NCI-H2107 treated with DMSO at 0.1 percent for 48 hours (cell line): Measurements from ENCODE around the gene CAPSL.
"Not testable (repeated sequence)": the region's sequence is repeated elsewhere in the genome, so short reads cannot be mapped to it uniquely, and the experiment has no call there.

Source experiments
- DNase-seq: peaks from one replicate; lab custom pipeline; 2025; ENCODE audit not compliant: unreplicated experiment; lab: John Stamatoyannopoulos, UW

CAPSL gene

GRCh38 chr5:35877655-35878054, 60.8 kb downstream of the CAPSL start:
- DNase-seq, result no peak

DNA sequence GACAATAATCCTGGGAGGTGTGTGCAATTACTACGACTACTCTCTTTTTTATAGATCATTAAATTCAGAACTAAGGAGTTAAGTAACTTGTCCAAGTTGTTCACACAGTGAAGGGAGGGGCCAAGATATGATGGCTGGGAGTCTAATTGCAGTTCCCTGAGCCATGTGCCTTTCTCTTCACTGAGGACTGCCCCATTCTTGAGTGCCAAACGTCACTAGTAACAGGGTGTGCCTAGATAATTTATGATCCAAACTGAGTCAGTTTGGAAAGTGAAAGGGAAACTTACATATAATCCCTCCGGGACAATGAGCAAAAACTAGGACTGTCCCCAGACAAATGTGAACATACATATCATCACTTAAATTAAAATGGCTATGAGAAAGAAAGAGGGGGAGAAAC, 61.5 kb downstream of the CAPSL start:
- DNase-seq, result no peak

GRCh38 chr5:35876454-35876853, 62.0 kb downstream of the CAPSL start:
- no peak for DNase-seq

- DNase-seq, result no peak
Observed at GRCh38 chr5:35870605-35871004, 67.8 kb downstream of the CAPSL start.

DNA sequence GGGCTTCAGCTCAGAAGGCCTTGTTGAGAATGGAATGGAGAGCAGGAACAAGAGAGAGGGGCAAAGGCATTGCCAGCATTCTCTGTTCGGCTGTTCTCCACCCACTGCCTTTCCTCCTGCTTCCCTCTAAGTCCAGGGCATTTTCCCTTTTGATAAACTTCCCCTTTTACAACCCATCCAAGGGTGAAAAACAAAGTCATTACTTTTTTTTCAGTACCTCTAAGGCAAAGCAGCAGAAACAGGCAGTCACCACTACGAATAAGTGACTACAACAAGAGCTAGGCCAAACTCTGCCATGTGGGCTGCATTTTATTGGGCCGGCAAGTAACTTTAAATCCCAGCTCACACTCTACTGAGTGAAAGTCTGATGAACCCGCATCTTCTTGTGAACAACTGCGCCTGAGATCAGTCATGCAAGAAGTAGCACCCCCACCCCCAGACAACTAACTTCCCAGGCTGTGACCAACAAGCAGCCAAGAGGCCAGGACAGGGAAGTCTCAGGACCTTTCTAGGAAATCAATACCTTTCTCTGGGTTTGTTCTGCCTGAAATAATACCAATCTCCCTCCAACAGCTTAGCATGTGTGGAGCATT, 68.6 kb downstream of the CAPSL start:
- no peak for DNase-seq

GRCh38 chr5:35867998-35868397, 70.4 kb downstream of the CAPSL start:
- no peak for DNase-seq

DNA sequence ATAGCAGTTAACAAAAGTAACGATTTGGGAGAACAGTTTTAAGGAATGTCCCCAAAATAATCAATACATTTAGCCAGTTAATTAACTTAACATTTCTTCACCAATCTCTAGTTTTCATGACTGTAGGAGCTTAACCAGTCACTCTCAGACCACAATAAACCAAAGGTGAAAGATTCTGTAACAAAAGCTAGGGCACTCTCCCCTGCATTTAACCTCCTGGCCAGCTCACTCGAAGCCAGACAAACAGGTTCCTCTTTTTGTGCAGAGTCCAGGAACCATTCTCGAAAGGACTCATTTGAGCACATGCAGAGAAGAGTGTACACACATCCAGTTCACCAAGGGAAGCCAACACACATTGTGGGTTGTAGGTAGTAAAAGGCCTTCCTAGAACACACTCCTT, 75.3 kb downstream of the CAPSL start:
- no peak for DNase-seq

- DNase-seq, result no peak
Observed at GRCh38 chr5:35862126-35862525, 76.3 kb downstream of the CAPSL start.

- no peak for DNase-seq
Observed at GRCh38 chr5:35861718-35862117, 76.7 kb downstream of the CAPSL start.

DNA sequence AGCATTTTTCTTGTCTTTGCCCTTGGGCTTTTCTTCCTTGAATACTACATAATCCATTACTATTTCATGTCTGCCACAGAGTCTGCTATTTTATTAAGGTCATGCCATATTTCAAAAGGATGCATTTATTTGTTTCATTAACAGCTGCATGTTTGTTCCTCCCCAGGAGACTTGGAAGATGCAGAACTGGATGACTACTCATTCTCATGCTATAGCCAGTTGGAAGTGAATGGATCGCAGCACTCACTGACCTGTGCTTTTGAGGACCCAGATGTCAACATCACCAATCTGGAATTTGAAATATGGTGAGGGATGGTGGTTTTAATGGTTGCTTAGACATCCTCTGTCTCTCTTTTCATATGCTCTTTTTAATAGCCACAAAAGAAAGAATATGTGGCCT, 77.7 kb downstream of the CAPSL start:
- DNase-seq, result no peak

- no peak for DNase-seq
Observed at GRCh38 chr5:35859101-35859661, 79.2 kb downstream of the CAPSL start.

- no peak for DNase-seq
Observed at GRCh38 chr5:35857606-35858205, 80.7 kb downstream of the CAPSL start.

DNA sequence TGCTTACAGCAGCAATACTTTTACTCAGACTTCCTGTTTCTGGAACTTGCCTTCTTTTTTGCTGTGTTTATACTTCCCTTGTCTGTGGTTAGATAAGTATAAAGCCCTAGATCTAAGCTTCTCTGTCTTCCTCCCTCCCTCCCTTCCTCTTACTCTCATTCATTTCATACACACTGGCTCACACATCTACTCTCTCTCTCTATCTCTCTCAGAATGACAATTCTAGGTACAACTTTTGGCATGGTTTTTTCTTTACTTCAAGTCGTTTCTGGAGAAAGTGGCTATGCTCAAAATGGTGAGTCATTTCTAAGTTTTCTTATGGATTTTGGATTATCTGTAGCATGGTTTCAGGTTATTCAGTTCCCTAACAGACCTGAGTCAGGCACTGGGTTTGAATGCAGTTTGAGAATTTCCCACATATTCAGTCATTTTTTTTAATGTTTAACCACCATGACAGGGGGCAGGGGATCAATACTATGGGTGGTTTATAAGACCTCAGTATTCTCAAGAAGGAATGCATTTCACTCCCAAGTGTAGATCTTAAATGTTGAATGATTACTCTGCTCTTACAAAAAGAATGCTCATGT, 81.6 kb downstream of the CAPSL start, which contains the start of gene IL7R:
TSS of gene IL7R (plus strand) at position 127 of the 587 bp plus-strand sequence. CDS start at position 214, 87 bp downstream.
- no peak for DNase-seq

DNA sequence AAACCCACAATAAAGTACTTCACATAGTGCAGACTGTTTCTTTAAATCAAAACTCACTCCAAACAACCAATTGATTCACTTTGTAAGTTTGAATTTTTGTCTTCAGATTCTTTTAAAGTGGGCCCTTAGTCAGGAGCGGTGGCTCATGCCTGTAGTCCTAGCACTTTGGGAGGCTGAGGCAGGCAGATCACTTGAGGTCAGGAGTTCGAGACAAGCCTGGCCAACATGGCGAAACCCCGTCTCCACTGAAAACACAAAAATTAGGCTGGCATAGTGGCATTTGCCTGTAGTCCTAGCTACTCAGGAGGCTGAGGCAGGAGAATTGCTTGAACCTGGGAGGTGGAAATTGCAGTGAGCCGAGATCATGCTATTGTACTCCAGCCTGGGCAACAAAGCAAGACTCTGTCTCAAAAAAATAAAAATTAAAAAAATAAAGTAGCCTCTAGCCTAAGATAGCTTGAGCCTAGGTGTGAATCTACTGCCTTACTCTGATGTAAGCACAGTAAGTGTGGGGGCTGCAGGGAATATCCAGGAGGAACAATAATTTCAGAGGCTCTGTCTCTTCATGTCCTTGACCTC, 82.1 kb downstream of the CAPSL start:
- DNase-seq, result not testable (repeated sequence)

DNA sequence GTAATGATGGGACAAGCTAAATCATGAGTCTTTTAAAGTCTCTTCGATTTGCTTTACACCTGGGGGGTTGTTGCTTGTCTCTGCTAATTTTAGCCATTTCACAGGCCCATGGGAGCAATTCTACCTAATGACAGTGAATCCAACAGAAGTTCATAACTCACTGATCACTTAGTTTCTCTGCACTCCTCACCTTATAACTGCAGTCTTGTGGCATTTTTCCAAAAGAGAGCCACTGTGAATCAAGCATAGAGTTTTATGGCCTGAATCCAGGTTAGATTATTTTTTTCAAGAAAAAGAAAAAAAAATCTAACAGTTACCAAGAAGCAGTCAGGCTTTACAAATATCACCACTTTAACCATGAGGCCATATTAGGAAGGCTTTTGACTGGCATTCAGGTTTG, 83.2 kb downstream of the CAPSL start:
- no peak for DNase-seq
